SIG-M5 (cell line): Measurements from ENCODE around the gene EPHB6.

Source experiments
- DNase-seq: peaks from one replicate; lab custom pipeline; 2025; lab: John Stamatoyannopoulos, UW

EPHB6 gene

GRCh38 chr7:142866361-142867096, 11.7 kb downstream of the EPHB6 start:
- DNase-seq: no peak

DNA sequence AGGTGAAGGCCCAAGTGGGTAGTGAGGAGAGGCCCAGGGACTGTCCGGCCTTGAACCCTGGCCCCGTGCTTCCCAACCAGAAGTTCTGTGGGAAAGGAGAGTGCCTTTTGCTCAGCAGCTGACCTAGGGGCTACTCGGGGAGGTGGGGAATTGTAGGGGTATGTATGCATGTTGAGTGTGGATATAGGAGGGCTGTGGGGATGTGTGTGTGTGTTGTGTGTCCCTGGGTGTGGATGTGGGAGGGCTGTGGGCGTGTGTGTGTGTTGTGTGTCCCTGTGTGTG, 12.2 kb downstream of the EPHB6 start:
- no peak for DNase-seq

DNA sequence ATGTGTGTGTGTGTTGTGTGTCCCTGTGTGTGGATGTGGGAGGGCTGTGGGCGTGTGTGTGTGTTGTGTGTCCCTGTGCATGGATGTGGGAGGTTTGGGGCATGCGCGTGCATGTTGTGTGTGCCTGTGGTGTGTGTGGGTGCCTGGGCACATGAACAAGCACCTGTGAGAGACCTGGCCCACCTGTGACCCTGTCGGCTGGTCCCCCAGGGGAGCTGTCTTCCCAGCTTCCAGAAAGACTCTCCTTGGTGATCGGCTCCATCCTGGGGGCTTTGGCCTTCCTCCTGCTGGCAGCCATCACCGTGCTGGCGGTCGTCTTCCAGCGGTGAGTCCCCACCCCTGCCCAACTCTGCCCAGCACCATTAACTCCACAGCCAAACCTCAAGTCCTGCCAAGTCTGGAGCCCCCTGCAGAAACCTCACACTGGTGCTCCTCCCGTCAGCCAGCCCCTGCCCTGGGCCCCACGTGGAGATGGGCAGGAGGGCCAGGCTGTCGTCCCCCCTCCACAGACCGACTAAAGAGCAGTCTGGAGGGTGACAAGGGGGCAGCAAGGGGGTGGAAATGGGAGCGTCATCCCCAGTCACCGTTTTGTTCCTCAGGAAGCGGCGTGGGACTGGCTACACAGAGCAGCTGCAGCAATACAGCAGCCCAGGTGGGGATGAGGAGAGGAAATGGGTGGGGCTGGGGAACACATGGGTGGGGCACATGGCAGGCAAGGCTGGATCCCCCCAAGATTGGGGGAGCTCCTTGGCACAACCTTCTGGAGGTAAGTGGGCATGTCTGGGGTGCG, 12.7 kb downstream of the EPHB6 start:
- DNase-seq: no peak

- DNase-seq: no peak
Measured at GRCh38 chr7:142868188-142868985, 13.5 kb downstream of the EPHB6 start.

DNA sequence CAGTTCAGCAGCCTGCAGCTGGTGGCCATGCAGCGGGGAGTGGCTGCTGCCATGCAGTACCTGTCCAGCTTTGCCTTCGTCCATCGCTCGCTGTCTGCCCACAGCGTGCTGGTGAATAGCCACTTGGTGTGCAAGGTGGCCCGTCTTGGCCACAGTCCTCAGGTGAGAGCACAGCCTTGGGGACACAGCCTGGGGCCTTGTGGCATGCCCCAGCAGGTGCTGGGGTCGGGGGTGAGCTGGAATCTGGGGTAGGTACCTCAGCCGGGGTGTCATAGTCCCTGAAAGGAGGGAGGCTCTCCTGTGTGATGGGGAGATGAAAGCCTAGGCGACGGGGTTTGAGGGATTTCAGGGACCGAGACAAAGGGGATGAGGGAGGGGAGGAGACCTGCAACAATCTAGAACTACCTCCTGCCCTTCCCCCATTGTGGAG, 14.1 kb downstream of the EPHB6 start:
- no peak for DNase-seq

- no peak for DNase-seq
Measured at GRCh38 chr7:142869434-142869833, 14.6 kb downstream of the EPHB6 start.

GRCh38 chr7:142870147-142870559, 15.3 kb downstream of the EPHB6 start:
- DNase-seq: no peak

DNA sequence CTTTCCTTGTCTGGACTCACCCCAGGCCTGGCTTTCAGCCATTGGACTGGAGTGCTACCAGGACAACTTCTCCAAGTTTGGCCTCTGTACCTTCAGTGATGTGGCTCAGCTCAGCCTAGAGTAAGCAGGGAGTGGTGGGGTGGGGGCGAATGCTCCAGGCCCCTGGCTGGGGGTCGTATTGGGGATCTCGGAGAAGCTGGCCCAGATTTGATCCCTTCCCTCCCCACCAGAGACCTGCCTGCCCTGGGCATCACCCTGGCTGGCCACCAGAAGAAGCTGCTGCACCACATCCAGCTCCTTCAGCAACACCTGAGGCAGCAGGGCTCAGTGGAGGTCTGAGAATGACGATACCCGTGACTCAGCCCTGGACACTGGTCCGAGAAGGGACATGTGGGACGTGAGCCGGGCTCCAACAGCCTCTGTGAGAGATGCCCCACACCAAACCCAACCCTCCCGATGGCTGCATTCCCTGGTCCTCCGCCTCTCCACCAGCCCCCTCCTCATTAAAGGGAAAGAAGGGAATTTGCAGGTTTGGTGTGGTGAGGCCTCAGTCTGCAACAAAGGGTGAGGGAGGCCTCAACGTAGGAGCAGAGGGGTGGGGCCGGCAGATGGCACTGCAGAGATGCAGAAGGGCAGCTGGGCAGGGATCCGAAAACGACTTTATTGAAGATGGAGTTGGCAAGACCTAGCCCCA, 15.8 kb downstream of the EPHB6 start:
- no peak for DNase-seq

GRCh38 chr7:142871260-142872105, 16.6 kb downstream of the EPHB6 start:
- no peak for DNase-seq

DNA sequence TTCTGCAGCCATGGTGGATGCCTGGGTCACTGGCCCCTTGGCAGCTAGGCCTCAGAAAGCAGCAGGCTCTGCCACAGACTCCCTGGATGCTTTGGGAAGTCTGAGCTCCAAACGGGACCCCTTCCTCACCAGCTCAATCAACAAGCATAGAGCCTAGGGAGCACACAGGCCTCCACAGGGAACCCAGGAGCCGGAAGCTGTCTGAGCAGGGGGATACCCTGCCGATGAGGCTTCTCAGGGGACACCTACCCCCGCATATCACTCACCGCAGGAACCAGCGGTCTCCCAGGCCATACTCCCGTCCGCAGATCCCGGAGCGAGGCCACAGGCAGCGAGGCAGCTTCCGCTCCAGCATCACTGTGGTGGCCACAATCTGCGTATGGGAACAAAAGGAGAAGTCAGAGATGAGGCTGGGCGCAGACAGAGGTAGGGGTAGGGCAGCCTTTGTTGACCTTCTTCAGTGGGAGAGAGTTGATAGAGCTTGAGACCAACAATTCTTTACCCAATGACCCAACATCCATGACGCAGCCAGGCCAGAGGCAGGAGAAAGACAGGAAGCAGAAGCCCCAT, 17.3 kb downstream of the EPHB6 start:
- DNase-seq: no peak

DNA sequence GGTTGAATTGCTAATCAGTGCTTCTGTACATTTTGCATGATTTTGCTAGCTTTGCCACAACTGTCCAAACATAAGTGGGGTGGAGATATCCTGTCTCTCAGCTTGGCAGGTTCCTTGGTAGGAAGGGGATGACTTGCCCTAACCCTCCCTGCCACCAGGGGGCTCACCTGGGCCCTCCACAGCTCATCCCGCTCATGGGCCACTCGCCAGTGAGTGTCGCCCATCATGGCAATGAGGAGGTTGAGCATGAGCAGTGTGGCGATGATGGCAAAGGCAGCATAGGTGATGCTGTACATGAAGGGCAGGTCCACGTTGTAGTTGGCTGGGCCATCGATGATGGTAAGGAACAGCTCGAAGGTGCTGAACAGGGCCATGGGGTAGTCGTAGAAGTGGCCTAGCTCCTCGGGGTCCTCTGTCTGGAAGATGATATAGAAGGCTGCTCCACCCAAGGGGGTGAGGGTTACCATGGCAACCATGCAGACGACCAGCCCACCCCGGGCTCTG, 18.5 kb downstream of the EPHB6 start:
- no peak for DNase-seq

DNA sequence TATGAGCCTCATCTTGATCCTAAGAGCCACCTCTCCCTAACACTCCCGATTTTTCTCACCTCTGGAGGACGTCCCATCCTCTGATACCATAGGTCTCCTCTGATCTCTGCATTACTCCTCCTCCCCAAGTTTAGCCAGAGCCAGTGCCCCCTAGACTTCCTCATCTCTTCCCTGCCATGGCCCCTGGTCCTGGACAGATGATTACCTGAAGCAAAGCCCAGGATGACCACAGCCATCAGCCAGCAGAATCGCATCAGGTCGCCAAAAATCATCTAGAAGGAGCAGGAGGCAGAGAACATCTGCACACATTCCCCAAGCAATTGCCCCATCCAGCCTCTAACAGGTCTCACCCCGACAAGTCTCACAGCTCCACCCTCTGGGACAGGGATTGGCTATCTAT, 19.0 kb downstream of the EPHB6 start:
- DNase-seq: no peak

- no peak for DNase-seq
Measured at GRCh38 chr7:142874409-142874808, 19.5 kb downstream of the EPHB6 start.

DNA sequence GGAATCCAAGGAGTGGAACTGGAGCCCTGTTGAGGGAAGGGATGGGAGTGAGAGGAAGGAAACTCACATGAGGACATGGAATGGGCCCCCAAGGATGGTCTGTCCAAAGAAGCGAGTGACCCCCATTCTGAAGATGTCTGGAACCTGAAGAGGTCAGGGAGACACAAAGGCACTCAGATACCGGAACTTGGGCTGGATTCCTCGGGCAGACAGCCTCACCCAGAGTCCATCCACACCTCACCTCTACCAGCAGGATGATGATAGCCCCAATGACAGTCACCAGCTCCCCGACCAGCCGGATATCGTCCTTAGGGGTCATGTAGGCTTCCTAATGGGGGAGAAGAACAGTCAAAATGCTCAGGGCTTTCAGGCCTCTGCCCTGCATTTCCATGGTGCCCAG, 20.0 kb downstream of the EPHB6 start:
- no peak for DNase-seq

- no peak for DNase-seq
Measured at GRCh38 chr7:142875456-142875855, 20.6 kb downstream of the EPHB6 start.

- DNase-seq: no peak
Measured at GRCh38 chr7:142876236-142876960, 21.5 kb downstream of the EPHB6 start.

DNA sequence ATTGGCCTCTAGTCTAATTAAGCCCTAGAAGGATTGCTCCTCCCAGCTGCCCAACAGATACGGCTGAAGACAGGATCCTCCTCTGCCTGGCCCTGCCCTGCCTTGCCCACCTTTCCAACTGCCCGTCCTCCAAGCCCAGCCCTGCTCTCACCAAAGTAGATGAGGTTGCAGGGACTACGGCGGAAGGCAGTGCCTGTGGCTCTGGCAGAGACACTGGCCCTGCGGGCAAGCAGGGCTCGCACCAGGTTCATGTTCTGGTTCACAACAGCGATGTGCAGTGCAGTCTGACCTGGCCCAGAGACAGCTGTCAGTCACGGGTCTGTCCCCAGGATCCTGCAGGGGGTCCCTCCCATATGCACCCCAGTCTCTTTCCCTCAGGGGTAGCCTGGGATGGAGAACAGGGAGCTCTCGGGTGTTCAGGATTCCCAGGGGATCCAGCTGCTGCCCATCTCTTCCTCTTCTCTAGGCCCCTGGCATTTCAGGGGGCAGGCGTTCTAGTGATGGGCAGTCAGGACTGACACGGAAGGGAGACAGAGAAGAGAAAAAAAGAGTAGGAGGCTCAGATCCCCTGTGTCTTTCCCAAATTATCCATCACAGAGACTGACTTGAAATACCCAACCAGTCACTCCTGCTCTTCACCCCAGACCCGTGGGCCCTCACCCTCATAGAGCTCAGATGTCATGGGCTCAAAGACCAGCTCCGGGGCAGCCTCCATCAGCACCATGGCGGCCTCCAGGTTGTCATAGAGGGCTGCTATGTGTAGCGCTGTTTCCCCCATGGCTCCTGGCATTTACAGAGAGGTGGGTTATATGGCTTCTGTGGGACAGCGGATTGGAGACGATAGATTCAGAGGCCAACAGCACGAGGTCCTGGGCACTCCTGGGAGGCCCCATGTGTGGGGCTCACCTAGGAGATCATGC, 22.4 kb downstream of the EPHB6 start:
- no peak for DNase-seq

DNA sequence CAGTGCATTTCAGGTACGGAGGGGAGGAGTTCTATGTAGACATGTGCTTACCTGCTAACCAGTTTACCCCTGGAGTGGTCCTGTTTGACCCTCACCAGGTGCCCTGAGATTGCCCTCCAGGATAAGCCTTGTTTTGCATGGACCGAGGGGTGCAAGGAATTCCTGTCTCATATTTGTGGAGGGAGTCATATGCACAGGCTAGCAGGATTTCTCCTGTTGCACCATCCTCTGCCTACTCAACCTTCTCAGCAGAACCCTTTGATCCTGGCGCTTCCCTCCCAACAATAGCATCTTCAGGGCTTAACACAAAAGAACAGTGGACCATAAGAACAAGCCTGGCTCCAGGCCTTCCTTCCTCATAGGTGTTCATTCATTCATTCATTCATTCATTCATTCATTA, 23.4 kb downstream of the EPHB6 start:
- no peak for DNase-seq

- DNase-seq: no peak
Measured at GRCh38 chr7:142879060-142879459, 24.2 kb downstream of the EPHB6 start.
